Measurements from ENCODE around the gene FBN2.

DNA sequence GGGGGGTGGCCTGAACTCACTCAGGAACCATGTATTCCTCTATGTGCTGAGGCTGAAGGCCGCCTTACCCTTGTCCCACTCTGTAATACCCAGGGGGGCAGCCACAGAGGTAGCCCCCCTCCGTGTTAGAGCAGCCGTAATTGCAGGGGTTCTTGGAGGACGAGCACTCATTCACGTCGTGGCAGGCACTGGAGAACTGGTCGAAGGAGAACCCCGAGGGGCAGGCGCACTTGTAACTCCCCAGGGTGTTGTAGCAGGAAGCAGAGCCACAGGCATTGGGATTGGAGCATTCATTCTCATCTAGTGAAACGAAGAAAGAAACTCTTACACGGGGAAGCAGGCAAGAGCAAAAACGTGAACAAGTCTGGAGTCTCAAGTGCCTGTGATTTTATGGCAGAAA lies 274.7 kb downstream of the FBN2 start:
- no peak for TF ChIP-seq YY1 (IDR thresholded peaks at IDR 0.05; ENCODE audit: insufficient read depth, insufficient read length)
- TF ChIP-seq SUZ12 (IDR thresholded peaks at IDR 0.05; ENCODE audit: extremely low read depth, insufficient read depth, insufficient read length), result no peak
- no peak for TF ChIP-seq ZNF274 (IDR thresholded peaks at IDR 0.05; ENCODE audit: low read depth, low read length)
